GM19467 (cell line): ENCODE results near the gene WWC1.

Experiments used
- ATAC-seq: cut with Tn5 transposase; IDR thresholded peaks from one replicate; pipeline ENCODE4 v1.9.1; 2021; ENCODE audit warnings: mild to moderate bottlenecking, moderate library complexity; ENCODE audit not compliant: unreplicated experiment

The WWC1 gene

GRCh38 chr5:168360521-168361285 lies 69.3 kb downstream of the WWC1 start:
- no peak for ATAC-seq

- no peak for ATAC-seq
Observed at GRCh38 chr5:168362097-168362885, 70.8 kb downstream of the WWC1 start.

- no peak for ATAC-seq
Observed at GRCh38 chr5:168364151-168364661, 72.8 kb downstream of the WWC1 start.

- ATAC-seq, result no peak
Observed at GRCh38 chr5:168364750-168365550, 73.5 kb downstream of the WWC1 start.

- ATAC-seq, result no peak
Observed at GRCh38 chr5:168365581-168366081, 74.2 kb downstream of the WWC1 start.

- no peak for ATAC-seq
Observed at GRCh38 chr5:168366116-168366515, 74.7 kb downstream of the WWC1 start.

GRCh38 chr5:168368854-168369253 lies 77.4 kb downstream of the WWC1 start:
- no peak for ATAC-seq

GRCh38 chr5:168370831-168371230 lies 79.4 kb downstream of the WWC1 start:
- ATAC-seq, result no peak

- no peak for ATAC-seq
Observed at GRCh38 chr5:168372356-168372946, 81.0 kb downstream of the WWC1 start.

- no peak for ATAC-seq
Observed at GRCh38 chr5:168374532-168374931, 83.1 kb downstream of the WWC1 start.

GRCh38 chr5:168375214-168375613 lies 83.8 kb downstream of the WWC1 start:
- no peak for ATAC-seq

GRCh38 chr5:168377525-168377924 lies 86.1 kb downstream of the WWC1 start:
- ATAC-seq, result no peak

- ATAC-seq, result no peak
Observed at GRCh38 chr5:168378741-168379140, 87.3 kb downstream of the WWC1 start.

- no peak for ATAC-seq
Observed at GRCh38 chr5:168382421-168382820, 91.0 kb downstream of the WWC1 start.

GRCh38 chr5:168390491-168390890 lies 99.0 kb downstream of the WWC1 start:
- no peak for ATAC-seq

- ATAC-seq, result no peak
Observed at GRCh38 chr5:168393773-168394172, 102.3 kb downstream of the WWC1 start.

GRCh38 chr5:168400429-168401220 lies 109.2 kb downstream of the WWC1 start:
- ATAC-seq, result no peak

GRCh38 chr5:168401226-168401625 lies 109.8 kb downstream of the WWC1 start:
- no peak for ATAC-seq

- no peak for ATAC-seq
Observed at GRCh38 chr5:168401880-168402279, 110.4 kb downstream of the WWC1 start.

GRCh38 chr5:168404365-168404764 lies 112.9 kb downstream of the WWC1 start:
- ATAC-seq, result no peak
